Measurements from ENCODE around the gene DOHH. TPM values are rescaled to one million over a fixed set of nuclear protein-coding genes. Genes with fewer than 3 reads are reported as not detected.

DOHH gene
- total and polyA plus RNA-seq, 4 donors: 1.4 to 12.0 (median 9.2) TPM

DNA sequence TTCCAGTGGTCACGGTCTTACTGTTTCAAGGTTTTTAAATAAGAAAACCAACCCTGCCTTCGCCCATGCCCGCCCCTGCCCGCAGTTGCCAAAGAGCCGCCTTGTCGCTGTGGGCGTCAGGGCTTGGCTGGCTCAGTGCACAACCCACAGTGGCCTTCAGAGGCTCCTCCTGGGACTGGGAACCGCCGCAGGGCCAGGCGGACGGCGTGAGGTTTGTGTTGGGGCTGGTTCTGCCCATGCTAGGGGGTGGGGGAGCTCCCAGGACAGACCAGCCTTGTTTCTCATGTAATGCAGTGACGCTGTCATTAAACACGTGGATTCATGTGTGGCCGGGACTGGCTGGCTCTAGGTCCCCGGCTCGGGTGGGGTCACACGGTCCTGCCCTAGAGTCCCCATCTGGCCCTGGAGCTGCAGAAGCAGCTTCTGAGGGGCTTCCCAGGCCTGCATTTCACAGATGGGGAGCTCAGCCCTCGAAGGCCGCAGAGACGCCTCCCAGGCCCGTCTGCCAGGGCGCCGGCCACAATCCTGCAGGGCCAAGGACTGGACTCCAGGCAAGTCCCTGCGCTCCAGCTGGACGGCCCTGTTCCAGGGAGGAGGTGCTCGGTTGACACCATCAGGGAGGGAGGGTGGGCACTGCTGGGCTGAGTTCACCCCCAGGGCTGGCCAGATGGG is 36.1 kb upstream of the DOHH start:
- Histone ChIP-seq H3K27me3 (ENCODE audit: control insufficient read depth in 4 of 4, insufficient read depth in 4 of 4, low read length in 3 of 4) (no peaks in the 10 kb centered on the region), H3K27ac (ENCODE audit: low read depth in 1 of 2, low read length in 2 of 2) (no peak overlapping the region), H3K4me1 (ENCODE audit: control insufficient read depth in 4 of 4, insufficient read depth in 4 of 4, low read length in 3 of 4) (no peaks in the 10 kb centered on the region), H3K9me3 (ENCODE audit: control insufficient read depth in 4 of 4, low read length in 3 of 4) (no peaks in the 10 kb centered on the region), H3K9ac (ENCODE audit: low read depth in 1 of 2, low read length in 2 of 2) (no peak overlapping the region), H3K36me3 (ENCODE audit: control insufficient read depth in 4 of 4, insufficient read depth in 3 of 4, low read depth in 1 of 4, low read length in 3 of 4) (peaks cover 4 to 52% (median 20%) of the 10 kb centered on the region in 4 donors), H3K4me3 (ENCODE audit: low read depth in 1 of 3, low read length in 3 of 3) (no peak overlapping the region)
- WGBS: 90% methylated on average over 27 of the region's 27 CpGs
- DNase-seq (ENCODE audit: low spot score): no peak
- TF ChIP-seq RXRA (IDR thresholded peaks at IDR 0.05): no peak
- TF ChIP-seq SP1 (IDR thresholded peaks at IDR 0.05): no peak
- no peak for TF ChIP-seq HNF4A (conservative IDR thresholded peaks at IDR 0.05)
- no peak for TF ChIP-seq TAF1 (conservative IDR thresholded peaks at IDR 0.05)
- TF ChIP-seq GABPA (IDR thresholded peaks at IDR 0.05 in 1 of 2, conservative IDR thresholded peaks at IDR 0.05 in 1 of 2): no peak
- TF ChIP-seq NR2F2 (IDR thresholded peaks at IDR 0.05): no peak
- TF ChIP-seq, protein P1, sequence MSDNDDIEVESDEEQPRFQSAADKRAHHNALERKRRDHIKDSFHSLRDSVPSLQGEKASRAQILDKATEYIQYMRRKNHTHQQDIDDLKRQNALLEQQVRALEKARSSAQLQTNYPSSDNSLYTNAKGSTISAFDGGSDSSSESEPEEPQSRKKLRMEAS (IDR thresholded peaks at IDR 0.05): no peak
- TF ChIP-seq EGR1 (IDR thresholded peaks at IDR 0.05; ENCODE audit: low read depth in 2 of 2): no peak
- TF ChIP-seq, protein P2, sequence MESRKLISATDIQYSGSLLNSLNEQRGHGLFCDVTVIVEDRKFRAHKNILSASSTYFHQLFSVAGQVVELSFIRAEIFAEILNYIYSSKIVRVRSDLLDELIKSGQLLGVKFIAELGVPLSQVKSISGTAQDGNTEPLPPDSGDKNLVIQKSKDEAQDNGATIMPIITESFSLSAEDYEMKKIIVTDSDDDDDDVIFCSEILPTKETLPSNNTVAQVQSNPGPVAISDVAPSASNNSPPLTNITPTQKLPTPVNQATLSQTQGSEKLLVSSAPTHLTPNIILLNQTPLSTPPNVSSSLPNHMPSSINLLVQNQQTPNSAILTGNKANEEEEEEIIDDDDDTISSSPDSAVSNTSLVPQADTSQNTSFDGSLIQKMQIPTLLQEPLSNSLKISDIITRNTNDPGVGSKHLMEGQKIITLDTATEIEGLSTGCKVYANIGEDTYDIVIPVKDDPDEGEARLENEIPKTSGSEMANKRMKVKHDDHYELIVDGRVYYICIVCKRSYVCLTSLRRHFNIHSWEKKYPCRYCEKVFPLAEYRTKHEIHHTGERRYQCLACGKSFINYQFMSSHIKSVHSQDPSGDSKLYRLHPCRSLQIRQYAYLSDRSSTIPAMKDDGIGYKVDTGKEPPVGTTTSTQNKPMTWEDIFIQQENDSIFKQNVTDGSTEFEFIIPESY (IDR thresholded peaks at IDR 0.05): no peak
- TF ChIP-seq FOXA1 (IDR thresholded peaks at IDR 0.05): no peak
- TF ChIP-seq RAD21 (IDR thresholded peaks at IDR 0.05): no peak
- TF ChIP-seq JUND (IDR thresholded peaks at IDR 0.05): no peak
- TF ChIP-seq ATF3 (IDR thresholded peaks at IDR 0.05): no peak
- no peak for TF ChIP-seq YY1 (IDR thresholded peaks at IDR 0.05)
- TF ChIP-seq FOXA2 (IDR thresholded peaks at IDR 0.05): no peak
- TF ChIP-seq, protein P3, sequence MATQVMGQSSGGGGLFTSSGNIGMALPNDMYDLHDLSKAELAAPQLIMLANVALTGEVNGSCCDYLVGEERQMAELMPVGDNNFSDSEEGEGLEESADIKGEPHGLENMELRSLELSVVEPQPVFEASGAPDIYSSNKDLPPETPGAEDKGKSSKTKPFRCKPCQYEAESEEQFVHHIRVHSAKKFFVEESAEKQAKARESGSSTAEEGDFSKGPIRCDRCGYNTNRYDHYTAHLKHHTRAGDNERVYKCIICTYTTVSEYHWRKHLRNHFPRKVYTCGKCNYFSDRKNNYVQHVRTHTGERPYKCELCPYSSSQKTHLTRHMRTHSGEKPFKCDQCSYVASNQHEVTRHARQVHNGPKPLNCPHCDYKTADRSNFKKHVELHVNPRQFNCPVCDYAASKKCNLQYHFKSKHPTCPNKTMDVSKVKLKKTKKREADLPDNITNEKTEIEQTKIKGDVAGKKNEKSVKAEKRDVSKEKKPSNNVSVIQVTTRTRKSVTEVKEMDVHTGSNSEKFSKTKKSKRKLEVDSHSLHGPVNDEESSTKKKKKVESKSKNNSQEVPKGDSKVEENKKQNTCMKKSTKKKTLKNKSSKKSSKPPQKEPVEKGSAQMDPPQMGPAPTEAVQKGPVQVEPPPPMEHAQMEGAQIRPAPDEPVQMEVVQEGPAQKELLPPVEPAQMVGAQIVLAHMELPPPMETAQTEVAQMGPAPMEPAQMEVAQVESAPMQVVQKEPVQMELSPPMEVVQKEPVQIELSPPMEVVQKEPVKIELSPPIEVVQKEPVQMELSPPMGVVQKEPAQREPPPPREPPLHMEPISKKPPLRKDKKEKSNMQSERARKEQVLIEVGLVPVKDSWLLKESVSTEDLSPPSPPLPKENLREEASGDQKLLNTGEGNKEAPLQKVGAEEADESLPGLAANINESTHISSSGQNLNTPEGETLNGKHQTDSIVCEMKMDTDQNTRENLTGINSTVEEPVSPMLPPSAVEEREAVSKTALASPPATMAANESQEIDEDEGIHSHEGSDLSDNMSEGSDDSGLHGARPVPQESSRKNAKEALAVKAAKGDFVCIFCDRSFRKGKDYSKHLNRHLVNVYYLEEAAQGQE (IDR thresholded peaks at IDR 0.05): no peak
- no peak for TF ChIP-seq HNF4G (IDR thresholded peaks at IDR 0.05)
- TF ChIP-seq, protein P4, sequence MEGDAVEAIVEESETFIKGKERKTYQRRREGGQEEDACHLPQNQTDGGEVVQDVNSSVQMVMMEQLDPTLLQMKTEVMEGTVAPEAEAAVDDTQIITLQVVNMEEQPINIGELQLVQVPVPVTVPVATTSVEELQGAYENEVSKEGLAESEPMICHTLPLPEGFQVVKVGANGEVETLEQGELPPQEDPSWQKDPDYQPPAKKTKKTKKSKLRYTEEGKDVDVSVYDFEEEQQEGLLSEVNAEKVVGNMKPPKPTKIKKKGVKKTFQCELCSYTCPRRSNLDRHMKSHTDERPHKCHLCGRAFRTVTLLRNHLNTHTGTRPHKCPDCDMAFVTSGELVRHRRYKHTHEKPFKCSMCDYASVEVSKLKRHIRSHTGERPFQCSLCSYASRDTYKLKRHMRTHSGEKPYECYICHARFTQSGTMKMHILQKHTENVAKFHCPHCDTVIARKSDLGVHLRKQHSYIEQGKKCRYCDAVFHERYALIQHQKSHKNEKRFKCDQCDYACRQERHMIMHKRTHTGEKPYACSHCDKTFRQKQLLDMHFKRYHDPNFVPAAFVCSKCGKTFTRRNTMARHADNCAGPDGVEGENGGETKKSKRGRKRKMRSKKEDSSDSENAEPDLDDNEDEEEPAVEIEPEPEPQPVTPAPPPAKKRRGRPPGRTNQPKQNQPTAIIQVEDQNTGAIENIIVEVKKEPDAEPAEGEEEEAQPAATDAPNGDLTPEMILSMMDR (IDR thresholded peaks at IDR 0.05; ENCODE audit: low read depth, low read length, missing input control): no peak

Measured in liver (tissue), 9 donors.